Limb (tissue), 2 donors: Measurements from ENCODE around the gene IP6K2.
"Not testable (repeated sequence)": the region's sequence is repeated elsewhere in the genome, so short reads cannot be mapped to it uniquely, and the experiment has no call there.

Source experiments
- DNase-seq, 2 donors: peaks; one replicate each; pipeline ENCODE4 v3.0.0-alpha.2; 2016; ENCODE audit errors: extremely low spot score in 2 of 2

The IP6K2 gene

GRCh38 chr3:48716982-48717746, at the start of gene IP6K2:
IP6K2 (minus strand) TSS chr3:48717221; CDS start chr3:48695291, 21,930 bp downstream.
- DNase-seq: peak; percentile 99 to 100

- DNase-seq: no peak
Measured at GRCh38 chr3:48765376-48765775, 48.4 kb upstream of the IP6K2 start.

- DNase-seq: no peak
Measured at GRCh38 chr3:48762816-48763215, 45.8 kb upstream of the IP6K2 start.

DNA sequence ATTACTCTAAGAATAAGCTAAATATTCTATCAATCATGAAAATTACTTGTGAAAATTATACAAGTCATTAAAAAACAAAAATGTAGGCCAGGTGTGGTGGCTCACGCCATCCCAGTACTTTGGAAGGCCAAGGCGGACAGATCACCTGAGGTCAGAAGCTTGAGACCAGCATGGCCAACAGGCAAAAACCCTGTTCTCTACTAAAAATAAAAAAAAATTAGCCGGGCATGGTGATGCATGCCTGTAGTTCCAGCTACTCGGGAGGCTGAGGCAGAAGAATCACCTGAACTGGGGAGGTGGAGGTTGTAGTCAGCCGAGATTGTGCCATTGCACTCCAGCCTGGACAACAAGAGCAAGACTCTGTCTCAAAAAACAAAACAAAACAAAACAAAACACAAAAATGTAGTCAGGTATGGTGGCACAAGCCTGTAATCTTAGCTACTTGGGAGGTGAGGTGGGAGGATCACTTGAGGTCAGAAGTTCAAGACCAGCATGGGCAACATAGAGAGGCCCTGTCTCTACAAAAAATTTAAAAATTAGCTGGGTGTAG, 43.0 kb upstream of the IP6K2 start:
- not testable (repeated sequence) for DNase-seq

GRCh38 chr3:48759531-48759930, 42.5 kb upstream of the IP6K2 start:
- not testable (repeated sequence) for DNase-seq

- no peak for DNase-seq
Measured at GRCh38 chr3:48759071-48759470, 42.0 kb upstream of the IP6K2 start.

- no peak for DNase-seq
Measured at GRCh38 chr3:48756640-48757039, 39.6 kb upstream of the IP6K2 start.

DNA sequence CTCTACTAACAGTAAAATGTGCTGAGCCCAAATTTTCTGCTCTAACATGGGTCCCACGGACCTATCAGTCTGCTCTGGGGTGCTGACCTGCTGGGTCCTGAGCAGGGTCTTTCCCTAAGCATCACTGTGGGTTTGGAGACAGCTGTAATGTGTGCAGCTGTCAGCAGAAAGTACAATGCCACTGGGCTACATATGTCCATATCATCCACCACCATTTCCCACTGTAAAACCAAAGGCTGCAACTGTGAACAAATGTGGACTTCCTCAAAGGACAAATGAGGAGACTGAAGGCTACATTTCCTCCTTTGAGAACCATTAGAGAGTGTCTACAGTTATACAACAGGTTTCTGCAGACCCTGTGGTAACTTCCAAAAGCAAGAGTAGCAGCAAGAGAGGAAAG, 33.8 kb upstream of the IP6K2 start:
- DNase-seq: no peak

DNA sequence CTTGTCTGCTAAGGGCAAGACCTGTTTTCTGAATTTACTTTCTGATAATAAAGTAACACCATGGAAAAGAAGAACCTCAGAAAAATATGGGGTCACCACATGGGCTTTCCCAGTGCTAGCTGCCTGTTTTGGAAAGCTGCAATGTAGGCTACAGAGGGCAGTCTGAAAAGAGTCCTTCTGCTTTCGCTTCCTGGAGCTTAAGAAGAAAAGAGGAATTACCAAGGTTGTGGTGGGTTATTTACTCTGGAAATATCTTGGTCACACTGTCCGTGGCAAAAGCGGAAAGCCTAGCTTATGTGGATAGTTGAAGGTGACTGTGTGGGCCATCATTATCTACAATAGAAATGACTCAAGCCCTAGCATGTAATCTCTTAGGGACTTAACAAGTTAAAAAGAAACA, 31.7 kb upstream of the IP6K2 start:
- no peak for DNase-seq

- no peak for DNase-seq
Measured at GRCh38 chr3:48747706-48748105, 30.7 kb upstream of the IP6K2 start.

- no peak for DNase-seq
Measured at GRCh38 chr3:48747015-48747615, 30.1 kb upstream of the IP6K2 start.

DNA sequence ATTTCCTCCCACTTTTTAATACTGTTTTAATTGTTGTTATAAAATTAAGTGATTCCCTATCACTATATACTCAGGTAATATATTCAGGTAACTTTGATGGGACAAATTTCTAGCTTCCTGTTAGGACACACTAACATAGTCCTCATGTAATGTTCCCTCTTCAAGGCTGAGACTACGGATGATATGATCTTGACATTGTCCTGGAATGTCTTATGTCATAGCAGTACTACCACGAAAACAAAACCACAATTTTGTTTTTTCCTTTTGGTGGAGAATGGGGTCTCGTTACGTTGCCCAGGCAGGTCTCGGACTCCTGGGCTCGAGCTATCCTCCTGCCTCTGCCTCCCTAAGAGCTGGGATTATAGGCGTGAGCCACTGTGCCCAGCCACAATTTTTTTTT, 26.8 kb upstream of the IP6K2 start:
- no peak for DNase-seq

DNA sequence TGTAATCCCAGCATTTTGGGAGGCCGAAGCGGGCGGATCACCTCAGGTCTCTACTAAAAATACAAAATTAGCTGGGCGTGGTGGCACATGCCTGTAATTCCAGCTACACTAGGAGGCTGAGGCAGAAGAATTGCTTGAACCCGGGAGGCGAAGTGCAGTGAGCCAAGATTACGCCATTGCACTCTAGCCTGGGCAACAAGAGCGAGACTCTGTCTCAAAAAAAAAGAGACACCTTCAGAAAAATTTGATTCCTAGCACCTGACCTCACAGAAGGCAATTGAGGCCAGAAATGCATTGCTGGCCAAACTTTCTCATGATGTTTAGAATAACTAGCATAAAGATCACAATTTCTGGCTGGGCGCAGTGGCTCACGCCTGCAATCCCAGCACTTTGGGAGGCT, 24.2 kb upstream of the IP6K2 start:
- DNase-seq: not testable (repeated sequence)

- DNase-seq: peak; percentile 55 to 72
Measured at GRCh38 chr3:48739955-48740823, 23.2 kb upstream of the IP6K2 start.

DNA sequence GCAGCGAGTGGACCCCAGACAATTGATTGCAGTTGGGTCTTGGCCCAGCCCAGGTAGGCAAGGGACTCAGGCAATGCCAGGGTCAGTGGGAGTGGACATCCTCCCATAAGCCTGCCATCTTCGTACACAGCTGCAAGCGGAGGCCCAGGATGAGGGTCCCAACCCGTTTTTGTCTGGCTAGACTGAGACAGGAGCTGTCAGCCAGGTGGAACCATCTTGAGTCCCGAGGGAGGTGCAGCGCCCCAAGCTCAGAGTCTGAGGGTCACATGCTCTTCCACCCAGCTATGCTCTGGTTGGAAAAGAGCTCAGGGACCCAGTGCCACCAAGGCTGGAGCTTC, 22.6 kb upstream of the IP6K2 start:
- DNase-seq: no peak

DNA sequence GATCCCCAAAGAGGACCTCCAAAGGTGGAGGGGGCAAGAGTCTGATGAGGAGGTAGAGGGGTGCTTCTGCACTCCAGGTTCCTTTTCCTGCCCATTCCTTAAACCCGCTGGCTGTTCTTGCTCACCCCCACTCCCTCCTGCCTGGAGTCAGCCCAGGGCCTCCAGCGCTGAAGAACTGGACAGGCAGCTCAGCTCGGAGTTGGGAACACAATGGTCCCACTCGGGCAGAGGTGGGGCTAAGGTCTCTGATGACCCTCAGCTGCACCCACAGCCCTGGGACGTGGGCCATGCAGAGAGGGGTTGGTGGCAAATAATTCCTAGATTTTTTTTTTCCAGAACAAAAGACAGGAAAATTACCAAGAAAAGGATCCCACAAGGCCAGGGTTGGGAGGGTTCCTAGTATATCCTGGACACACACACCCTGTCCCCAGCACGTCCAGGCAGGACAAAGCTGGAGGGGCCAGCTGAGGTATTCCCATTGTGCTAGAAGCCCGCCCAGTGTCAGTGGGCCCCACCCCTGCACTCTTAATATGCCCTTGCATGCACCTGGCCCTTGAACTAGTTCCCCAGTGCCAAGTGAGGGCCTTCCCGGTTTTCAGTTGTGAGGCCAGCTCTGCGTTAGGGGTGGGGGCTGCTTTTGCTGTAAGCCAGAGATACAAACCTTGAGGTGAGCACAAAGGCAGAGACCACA, 22.1 kb upstream of the IP6K2 start:
- no peak for DNase-seq

DNA sequence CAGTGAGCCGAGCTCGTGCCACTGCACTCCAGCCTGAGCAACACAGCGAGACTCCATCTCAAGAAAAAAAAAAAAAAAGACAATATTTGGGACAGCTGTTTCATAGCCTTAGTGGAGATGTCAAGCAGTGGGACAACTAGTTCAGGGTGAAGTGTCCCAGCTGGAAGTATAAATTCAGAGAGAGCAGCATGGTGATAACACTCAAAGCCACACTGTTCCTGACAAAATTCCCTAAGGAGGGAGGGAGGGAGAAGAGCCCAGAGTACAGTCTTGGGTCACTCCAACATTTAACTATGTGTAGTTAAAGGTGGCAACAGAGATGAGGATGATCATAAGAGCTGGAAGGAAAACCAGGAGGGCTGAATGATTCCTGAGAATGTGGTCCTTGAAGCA, 21.1 kb upstream of the IP6K2 start:
- no peak for DNase-seq

DNA sequence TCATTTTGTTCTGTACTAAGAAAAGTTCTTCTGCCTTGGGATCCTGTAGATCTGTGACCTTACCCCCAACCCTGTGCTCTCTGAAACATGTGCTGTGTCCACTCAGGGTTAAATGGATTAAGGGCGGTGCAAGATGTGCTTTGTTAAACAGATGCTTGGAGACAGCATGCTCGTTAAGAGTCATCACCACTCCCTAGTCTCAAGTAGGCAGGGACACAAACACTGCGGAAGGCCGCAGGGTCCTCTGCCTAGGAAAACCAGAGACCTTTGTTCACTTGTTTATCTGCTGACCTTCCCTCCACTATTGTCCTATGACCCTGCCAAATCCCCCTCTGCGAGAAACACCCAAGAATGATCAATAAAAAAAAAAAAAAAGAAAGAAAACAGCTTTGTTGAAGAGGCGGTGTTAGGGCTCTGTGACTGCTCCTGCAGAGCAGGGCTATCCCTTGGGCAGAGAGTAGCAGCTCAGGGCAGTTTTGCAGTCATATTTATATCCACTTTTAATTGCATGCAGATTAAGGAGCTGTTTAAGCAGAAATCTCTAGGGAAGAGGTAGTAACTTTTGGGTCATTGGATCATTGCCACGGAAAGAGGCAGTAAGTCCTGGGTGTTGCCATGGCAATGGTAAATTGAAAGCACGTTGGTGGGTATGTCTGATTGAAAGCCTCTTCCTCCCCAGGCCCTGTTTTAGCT, 18.2 kb upstream of the IP6K2 start:
- not testable (repeated sequence) for DNase-seq

- DNase-seq: not testable (repeated sequence)
Measured at GRCh38 chr3:48734541-48734940, 17.5 kb upstream of the IP6K2 start.

GRCh38 chr3:48733752-48734518, 16.9 kb upstream of the IP6K2 start:
- not testable (repeated sequence) for DNase-seq
